ENCODE results near the gene GDNF. TPM values are rescaled to one million over a fixed set of nuclear protein-coding genes. Genes with fewer than 3 reads are reported as not detected.

GDNF gene
- total RNA-seq, 1 experiment from 2014 or later = not detected

DNA sequence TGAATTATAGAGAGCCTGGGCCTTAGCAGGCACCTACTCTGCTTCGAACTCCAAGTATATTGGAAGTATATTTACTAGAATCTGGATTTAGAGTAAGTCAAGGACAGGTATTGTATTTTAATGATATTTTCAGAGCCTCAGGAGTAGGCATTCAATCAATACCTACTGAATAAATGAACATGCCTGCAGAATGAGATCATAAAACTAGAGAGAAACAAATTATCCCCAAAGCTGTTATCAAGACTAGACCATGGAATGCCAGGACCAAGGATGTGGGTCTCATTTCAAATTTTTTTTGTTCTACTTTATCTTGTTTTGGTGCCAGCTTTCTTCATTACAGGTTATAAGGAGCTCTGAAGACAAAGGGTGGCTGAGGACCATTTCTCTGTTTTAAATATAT, 66.0 kb downstream of the GDNF start:
- no peaks in the 10 kb centered on the region for H3K27me3 ChIP-seq (replicated peaks; ENCODE audit: control insufficient read depth, insufficient read depth, low read length)
- no peak overlapping the region for H3K27ac Mint-ChIP-seq (ENCODE audit: unreplicated experiment)
- no peaks in the 10 kb centered on the region for H3K36me3 ChIP-seq (ENCODE audit: control insufficient read depth, insufficient read depth, low read length)
- H3K4me3 ChIP-seq (ENCODE audit: low read depth, low read length) = no peak overlapping the region
- no peaks in the 10 kb centered on the region for H3K4me1 Mint-ChIP-seq (ENCODE audit: low read depth, unreplicated experiment)
- no peak for DNase-seq
- ChIA-PET CTCF (no interaction called here), POLR2A (no interaction called here)
- intact Hi-C loops (cut with micrococcal nuclease; ENCODE audit: unreplicated experiment) = no loop called here
- H3K36me3 Mint-ChIP-seq (ENCODE audit: insufficient read depth, unreplicated experiment) = peaks cover 6% of the 10 kb centered on the region
- no peaks in the 10 kb centered on the region for H3K27me3 Mint-ChIP-seq (ENCODE audit: insufficient read depth, unreplicated experiment)
- H3K4me1 ChIP-seq = no peaks in the 10 kb centered on the region
- no peak overlapping the region for H3K4me3 Mint-ChIP-seq (ENCODE audit: unreplicated experiment)
- TF ChIP-seq, protein P1, sequence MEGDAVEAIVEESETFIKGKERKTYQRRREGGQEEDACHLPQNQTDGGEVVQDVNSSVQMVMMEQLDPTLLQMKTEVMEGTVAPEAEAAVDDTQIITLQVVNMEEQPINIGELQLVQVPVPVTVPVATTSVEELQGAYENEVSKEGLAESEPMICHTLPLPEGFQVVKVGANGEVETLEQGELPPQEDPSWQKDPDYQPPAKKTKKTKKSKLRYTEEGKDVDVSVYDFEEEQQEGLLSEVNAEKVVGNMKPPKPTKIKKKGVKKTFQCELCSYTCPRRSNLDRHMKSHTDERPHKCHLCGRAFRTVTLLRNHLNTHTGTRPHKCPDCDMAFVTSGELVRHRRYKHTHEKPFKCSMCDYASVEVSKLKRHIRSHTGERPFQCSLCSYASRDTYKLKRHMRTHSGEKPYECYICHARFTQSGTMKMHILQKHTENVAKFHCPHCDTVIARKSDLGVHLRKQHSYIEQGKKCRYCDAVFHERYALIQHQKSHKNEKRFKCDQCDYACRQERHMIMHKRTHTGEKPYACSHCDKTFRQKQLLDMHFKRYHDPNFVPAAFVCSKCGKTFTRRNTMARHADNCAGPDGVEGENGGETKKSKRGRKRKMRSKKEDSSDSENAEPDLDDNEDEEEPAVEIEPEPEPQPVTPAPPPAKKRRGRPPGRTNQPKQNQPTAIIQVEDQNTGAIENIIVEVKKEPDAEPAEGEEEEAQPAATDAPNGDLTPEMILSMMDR (IDR thresholded peaks at IDR 0.05; ENCODE audit: insufficient read depth in 1 of 2, low read depth in 1 of 2, low read length in 1 of 2, severe bottlenecking in 1 of 2, unreplicated experiment in 1 of 2) = no peak
- peaks cover 10% of the 10 kb centered on the region for H3K9me3 ChIP-seq
- peaks cover 31% of the 10 kb centered on the region for H3K9me3 Mint-ChIP-seq (ENCODE audit: unreplicated experiment)
- no TSS peak for BruUV-seq (replicated peaks)

DNA sequence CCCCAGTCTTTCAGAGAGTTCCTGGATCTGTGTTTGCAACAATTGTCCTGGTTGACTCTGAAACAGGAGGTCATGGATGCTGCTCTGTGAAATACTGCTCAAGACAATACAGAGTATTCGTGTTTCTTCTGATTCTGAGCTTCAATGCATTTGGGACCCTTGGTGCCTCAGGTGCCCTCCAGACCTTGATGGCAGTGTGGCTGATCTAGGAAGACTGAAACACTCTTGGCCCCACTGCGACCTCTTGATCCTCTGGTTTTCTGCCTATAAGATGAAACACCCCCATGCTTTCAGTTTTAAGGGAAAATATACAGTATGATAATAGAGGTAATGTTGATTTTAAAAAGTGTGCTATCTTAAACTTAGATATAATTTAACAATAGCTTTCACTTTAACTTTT, 67.6 kb downstream of the GDNF start:
- no peaks in the 10 kb centered on the region for H3K4me1 ChIP-seq
- H3K9me3 Mint-ChIP-seq (ENCODE audit: unreplicated experiment) = peaks cover 31% of the 10 kb centered on the region
- H3K4me1 Mint-ChIP-seq (ENCODE audit: low read depth, unreplicated experiment) = no peaks in the 10 kb centered on the region
- ChIA-PET CTCF (interaction anchor here (0.5 kb wide), 1 partner anchor 733 kb away, joined by 3 read pairs; no protein-coding TSS in a partner anchor), POLR2A (no interaction called here)
- H3K27me3 Mint-ChIP-seq (ENCODE audit: insufficient read depth, unreplicated experiment) = no peaks in the 10 kb centered on the region
- intact Hi-C loops (cut with micrococcal nuclease; ENCODE audit: unreplicated experiment) = no loop called here
- no peaks in the 10 kb centered on the region for H3K27me3 ChIP-seq (replicated peaks; ENCODE audit: control insufficient read depth, insufficient read depth, low read length)
- no peaks in the 10 kb centered on the region for H3K36me3 ChIP-seq (ENCODE audit: control insufficient read depth, insufficient read depth, low read length)
- peaks cover 10% of the 10 kb centered on the region for H3K9me3 ChIP-seq
- H3K36me3 Mint-ChIP-seq (ENCODE audit: insufficient read depth, unreplicated experiment) = peaks cover 6% of the 10 kb centered on the region
- no peak for DNase-seq
- TF ChIP-seq, protein P1 (IDR thresholded peaks at IDR 0.05; ENCODE audit: insufficient read depth in 1 of 2, low read depth in 1 of 2, low read length in 1 of 2, severe bottlenecking in 1 of 2, unreplicated experiment in 1 of 2) = no peak
- BruUV-seq (replicated peaks) = no TSS peak
- H3K4me3 ChIP-seq (ENCODE audit: low read depth, low read length) = no peak overlapping the region
- H3K27ac Mint-ChIP-seq (ENCODE audit: unreplicated experiment) = no peak overlapping the region
- no peak overlapping the region for H3K4me3 Mint-ChIP-seq (ENCODE audit: unreplicated experiment)

DNA sequence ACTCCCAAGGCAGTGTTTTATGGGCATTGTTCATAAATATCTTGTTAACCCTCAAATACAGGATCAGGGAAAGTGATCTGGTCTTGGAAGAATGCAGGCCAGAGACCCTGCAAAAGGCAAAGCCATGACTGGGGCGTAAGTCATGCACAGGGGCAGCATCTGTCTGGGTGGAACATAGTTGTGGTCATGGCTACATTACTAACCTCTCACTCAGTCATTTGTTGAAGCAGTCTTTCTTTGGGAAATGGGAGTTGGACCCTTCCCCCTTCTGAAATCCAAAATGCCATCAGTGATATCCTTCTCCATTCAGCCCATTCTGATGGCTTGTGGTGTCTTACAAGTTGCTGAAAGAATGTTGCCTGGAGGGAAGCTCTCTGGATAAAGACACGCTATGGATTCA, 68.1 kb downstream of the GDNF start:
- peaks cover 27% of the 10 kb centered on the region for H3K9me3 Mint-ChIP-seq (ENCODE audit: unreplicated experiment)
- H3K27me3 Mint-ChIP-seq (ENCODE audit: insufficient read depth, unreplicated experiment) = no peaks in the 10 kb centered on the region
- no peaks in the 10 kb centered on the region for H3K4me1 Mint-ChIP-seq (ENCODE audit: low read depth, unreplicated experiment)
- Histone ChIP-seq H3K27me3 (replicated peaks; ENCODE audit: control insufficient read depth, insufficient read depth, low read length) (no peaks in the 10 kb centered on the region), H3K36me3 (ENCODE audit: control insufficient read depth, insufficient read depth, low read length) (no peaks in the 10 kb centered on the region), H3K4me3 (ENCODE audit: low read depth, low read length) (no peak overlapping the region), H3K9me3 (peaks cover 10% of the 10 kb centered on the region), H3K4me1 (no peaks in the 10 kb centered on the region)
- intact Hi-C loops (cut with micrococcal nuclease; ENCODE audit: unreplicated experiment) = no loop called here
- TF ChIP-seq, protein P1 (IDR thresholded peaks at IDR 0.05; ENCODE audit: insufficient read depth in 1 of 2, low read depth in 1 of 2, low read length in 1 of 2, severe bottlenecking in 1 of 2, unreplicated experiment in 1 of 2) = no peak
- DNase-seq = no peak
- no peak overlapping the region for H3K27ac Mint-ChIP-seq (ENCODE audit: unreplicated experiment)
- H3K4me3 Mint-ChIP-seq (ENCODE audit: unreplicated experiment) = no peak overlapping the region
- ChIA-PET CTCF (no interaction called here), POLR2A (no interaction called here)
- H3K36me3 Mint-ChIP-seq (ENCODE audit: insufficient read depth, unreplicated experiment) = peaks cover 6% of the 10 kb centered on the region
- no TSS peak for BruUV-seq (replicated peaks)

Data from Caco-2 (cell line).